ENCODE measurements around the gene TAF1B.
"Not testable (repeated sequence)": the region's sequence is repeated elsewhere in the genome, so short reads cannot be mapped to it uniquely, and the experiment has no call there.

DNA sequence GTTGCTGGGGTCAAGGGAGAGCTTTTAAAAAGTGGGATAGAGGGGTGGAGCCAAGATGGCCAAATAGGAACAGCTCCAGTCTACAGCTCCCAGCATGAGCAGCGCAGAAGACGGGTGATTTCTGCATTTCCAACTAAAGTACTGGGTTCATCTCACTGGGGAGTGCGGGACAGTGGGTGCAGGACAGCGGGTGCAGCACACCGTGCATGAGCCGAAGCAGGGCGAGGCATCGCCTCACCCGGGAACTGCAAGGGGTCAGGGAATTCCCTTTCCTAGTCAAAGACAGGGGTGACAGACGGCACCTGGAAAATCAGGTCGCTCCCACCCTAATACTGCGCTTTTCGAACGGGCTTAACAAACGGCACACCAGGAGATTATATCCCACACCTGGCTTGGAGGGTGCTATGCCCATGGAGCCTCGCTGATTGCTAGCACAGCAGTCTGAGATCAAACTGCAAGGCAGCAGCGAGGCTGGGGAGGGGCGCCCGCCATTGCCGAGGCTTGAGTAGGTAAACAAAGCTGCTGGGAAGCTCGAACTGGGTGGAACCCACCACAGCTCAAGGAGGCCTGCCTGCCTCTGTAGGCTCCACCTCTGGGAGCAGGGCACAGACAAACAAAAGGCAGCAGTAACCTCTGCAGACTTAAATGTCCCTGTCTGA is 17.8 kb downstream of the TAF1B start:
- TF ChIP-seq, protein P1, sequence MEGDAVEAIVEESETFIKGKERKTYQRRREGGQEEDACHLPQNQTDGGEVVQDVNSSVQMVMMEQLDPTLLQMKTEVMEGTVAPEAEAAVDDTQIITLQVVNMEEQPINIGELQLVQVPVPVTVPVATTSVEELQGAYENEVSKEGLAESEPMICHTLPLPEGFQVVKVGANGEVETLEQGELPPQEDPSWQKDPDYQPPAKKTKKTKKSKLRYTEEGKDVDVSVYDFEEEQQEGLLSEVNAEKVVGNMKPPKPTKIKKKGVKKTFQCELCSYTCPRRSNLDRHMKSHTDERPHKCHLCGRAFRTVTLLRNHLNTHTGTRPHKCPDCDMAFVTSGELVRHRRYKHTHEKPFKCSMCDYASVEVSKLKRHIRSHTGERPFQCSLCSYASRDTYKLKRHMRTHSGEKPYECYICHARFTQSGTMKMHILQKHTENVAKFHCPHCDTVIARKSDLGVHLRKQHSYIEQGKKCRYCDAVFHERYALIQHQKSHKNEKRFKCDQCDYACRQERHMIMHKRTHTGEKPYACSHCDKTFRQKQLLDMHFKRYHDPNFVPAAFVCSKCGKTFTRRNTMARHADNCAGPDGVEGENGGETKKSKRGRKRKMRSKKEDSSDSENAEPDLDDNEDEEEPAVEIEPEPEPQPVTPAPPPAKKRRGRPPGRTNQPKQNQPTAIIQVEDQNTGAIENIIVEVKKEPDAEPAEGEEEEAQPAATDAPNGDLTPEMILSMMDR (IDR thresholded peaks at IDR 0.05) = not testable (repeated sequence)
- TF ChIP-seq POLR2A (IDR thresholded peaks at IDR 0.05) = not testable (repeated sequence)

Measured in esophagus squamous epithelium (tissue), 4 donors.